ENCODE results near the gene FAM9A.

The FAM9A gene

DNA sequence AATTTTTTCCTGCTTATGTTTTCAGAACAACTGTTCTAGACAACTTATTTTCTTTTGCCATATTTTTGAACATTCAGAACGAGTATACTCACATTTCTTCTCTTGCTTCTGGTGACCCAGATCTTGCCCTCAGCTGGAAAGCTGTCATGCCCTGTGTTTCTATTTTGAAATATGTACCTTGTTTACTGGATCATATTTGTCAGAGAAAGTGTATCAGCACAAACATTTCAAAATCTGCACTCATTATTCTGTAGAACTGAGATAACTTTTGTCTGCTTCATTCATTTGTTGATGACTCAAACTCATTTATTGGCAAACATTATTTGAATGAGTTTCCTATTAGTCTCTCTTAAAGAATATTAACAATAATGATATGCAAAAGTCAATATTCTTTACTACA, 46.2 kb upstream of the FAM9A start:
- in situ Hi-C loops (cut with MboI; ENCODE audit: low pct_unique_long_range_greater_than_20kb, low sequenced_read_pairs, unreplicated experiment) = no loop called here
- no peak for DNase-seq (ENCODE audit: low spot score)
- TF ChIP-seq, protein P1, sequence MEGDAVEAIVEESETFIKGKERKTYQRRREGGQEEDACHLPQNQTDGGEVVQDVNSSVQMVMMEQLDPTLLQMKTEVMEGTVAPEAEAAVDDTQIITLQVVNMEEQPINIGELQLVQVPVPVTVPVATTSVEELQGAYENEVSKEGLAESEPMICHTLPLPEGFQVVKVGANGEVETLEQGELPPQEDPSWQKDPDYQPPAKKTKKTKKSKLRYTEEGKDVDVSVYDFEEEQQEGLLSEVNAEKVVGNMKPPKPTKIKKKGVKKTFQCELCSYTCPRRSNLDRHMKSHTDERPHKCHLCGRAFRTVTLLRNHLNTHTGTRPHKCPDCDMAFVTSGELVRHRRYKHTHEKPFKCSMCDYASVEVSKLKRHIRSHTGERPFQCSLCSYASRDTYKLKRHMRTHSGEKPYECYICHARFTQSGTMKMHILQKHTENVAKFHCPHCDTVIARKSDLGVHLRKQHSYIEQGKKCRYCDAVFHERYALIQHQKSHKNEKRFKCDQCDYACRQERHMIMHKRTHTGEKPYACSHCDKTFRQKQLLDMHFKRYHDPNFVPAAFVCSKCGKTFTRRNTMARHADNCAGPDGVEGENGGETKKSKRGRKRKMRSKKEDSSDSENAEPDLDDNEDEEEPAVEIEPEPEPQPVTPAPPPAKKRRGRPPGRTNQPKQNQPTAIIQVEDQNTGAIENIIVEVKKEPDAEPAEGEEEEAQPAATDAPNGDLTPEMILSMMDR (IDR thresholded peaks at IDR 0.05; ENCODE audit: extremely low read depth, insufficient read depth, missing control alignments) = no peak

DNA sequence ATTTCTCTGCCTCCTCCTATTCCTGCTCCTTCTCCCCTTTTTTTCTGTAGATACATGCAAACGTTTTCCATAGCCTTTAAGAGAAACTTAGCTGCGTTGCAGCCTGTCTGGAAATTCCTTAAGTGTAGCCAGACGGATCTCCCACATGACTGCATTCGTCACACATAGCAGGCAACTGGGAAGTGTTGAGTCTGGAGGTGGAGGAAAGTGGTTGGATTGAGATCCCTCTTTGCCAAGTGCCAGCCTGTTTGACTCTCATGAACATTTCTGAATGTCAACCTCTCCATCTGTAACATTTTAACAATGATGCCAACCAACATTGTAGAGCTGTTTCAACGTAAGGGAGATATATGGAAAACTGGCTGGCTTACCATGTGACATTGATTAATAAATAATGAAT, 45.1 kb upstream of the FAM9A start:
- no peak for DNase-seq (ENCODE audit: low spot score)
- in situ Hi-C loops (cut with MboI; ENCODE audit: low pct_unique_long_range_greater_than_20kb, low sequenced_read_pairs, unreplicated experiment) = no loop called here
- TF ChIP-seq, protein P1 (IDR thresholded peaks at IDR 0.05; ENCODE audit: extremely low read depth, insufficient read depth, missing control alignments) = no peak

DNA sequence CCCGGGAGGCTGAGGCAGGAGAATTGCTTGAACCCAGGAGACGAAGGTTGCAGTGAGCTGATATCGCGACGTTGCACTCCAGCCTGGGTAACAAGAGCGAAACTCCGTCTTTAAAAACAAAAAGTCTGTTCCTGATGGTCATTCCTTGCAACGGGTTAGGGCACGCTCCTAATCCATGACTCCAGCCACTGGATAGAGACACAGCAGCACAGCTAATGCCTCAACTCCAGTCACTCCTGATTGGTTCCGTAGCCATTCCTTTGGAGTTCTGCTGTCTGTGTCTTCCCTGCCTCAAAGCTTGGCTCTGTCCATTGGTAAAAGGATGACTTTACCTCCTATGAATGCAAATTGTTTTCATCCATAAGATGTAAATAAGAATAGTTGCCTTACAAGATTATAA, 44.3 kb upstream of the FAM9A start:
- DNase-seq (ENCODE audit: low spot score) = no peak
- in situ Hi-C loops (cut with MboI; ENCODE audit: low pct_unique_long_range_greater_than_20kb, low sequenced_read_pairs, unreplicated experiment) = no loop called here
- TF ChIP-seq, protein P1 (IDR thresholded peaks at IDR 0.05; ENCODE audit: extremely low read depth, insufficient read depth, missing control alignments) = no peak

DNA sequence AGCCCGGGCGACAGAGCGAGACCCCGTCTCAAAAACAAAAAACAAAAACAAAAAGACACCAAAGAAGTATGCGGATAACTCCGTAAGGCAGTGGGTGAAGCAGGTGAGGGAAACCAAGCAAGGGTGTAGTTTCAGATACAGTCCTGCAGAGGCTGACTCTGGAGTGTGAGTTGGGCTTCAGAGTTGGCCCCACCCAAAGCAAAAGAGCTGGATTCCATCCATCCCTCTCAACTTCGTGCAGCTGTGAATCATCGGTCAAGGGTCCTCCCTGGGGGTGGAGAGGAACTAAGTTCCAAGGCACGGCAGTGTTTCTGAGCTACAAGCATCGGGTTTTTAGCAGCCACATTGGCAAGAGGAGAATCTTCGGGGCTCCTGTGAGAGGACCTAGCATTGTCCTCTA, 43.9 kb upstream of the FAM9A start:
- TF ChIP-seq, protein P1 (IDR thresholded peaks at IDR 0.05; ENCODE audit: extremely low read depth, insufficient read depth, missing control alignments) = no peak
- in situ Hi-C loops (cut with MboI; ENCODE audit: low pct_unique_long_range_greater_than_20kb, low sequenced_read_pairs, unreplicated experiment) = no loop called here
- DNase-seq (ENCODE audit: low spot score) = no peak

DNA sequence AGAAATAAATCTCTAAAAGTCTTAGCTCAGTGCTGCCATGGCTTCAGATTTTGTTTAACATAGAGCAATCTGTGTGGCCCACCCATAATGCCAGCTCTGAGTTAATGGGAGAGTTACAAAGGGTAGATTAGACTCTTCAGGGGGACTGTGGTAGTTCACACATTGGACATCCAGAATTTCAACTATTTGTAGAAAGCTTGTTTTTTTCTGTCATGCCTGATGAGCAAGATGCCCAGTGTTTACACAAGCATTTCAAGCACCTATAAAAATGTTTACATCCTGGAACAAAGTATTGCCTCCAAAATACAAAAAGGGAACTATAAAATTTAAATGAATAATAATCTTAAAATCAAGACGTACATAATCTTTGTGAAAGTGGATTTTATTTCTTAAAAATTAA, 43.0 kb upstream of the FAM9A start:
- TF ChIP-seq, protein P1 (IDR thresholded peaks at IDR 0.05; ENCODE audit: extremely low read depth, insufficient read depth, missing control alignments) = no peak
- in situ Hi-C loops (cut with MboI; ENCODE audit: low pct_unique_long_range_greater_than_20kb, low sequenced_read_pairs, unreplicated experiment) = no loop called here
- no peak for DNase-seq (ENCODE audit: low spot score)

DNA sequence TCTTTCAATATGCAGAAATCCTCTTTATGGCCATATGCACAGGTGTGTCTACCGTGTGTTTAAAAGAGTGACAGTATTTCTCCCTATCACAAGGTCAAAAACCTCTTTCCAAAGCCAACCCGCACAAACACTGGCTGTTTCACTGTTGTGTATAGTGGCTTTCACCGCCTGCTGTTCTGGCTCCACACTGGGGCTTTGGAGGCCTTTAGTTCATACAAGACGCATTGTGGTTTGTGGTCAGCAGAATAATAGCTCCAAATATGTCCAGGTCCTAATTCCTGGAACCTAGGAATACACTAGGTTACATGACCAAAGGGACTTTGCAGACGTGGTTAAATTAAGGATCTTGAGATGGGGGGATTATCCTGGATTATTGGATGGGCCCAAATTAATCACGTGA, 40.7 kb upstream of the FAM9A start:
- no peak for DNase-seq (ENCODE audit: low spot score)
- in situ Hi-C loops (cut with MboI; ENCODE audit: low pct_unique_long_range_greater_than_20kb, low sequenced_read_pairs, unreplicated experiment) = no loop called here
- TF ChIP-seq, protein P1 (IDR thresholded peaks at IDR 0.05; ENCODE audit: extremely low read depth, insufficient read depth, missing control alignments) = no peak

DNA sequence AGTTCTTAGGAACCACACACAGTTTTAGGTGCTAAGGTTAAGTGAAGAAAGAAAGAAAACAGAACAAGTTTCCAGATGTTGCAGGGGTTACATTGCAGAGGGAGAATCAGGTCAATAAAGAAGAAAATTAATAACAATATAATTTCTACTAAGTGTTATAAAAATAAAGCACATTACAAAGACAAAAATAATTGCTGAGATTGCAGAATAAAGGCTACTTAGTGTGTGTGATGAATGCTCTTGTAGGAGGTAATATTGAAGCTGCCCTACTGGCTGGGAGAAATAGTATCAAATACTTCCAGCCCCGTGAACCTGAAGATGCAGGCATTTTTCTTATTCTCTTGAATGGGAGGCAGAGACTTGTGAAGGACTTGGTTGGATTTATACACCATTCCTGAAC, 33.2 kb upstream of the FAM9A start:
- in situ Hi-C loops (cut with MboI; ENCODE audit: low pct_unique_long_range_greater_than_20kb, low sequenced_read_pairs, unreplicated experiment) = no loop called here
- TF ChIP-seq, protein P1 (IDR thresholded peaks at IDR 0.05; ENCODE audit: extremely low read depth, insufficient read depth, missing control alignments) = no peak
- DNase-seq (ENCODE audit: low spot score) = no peak
